Panc1 (cell line): ENCODE data around the gene RFTN1.

ENCODE experiments used
- CTCF ChIP-seq: fragments of 450-650 bp; IDR thresholded peaks from 2 replicates; pipeline ENCODE4 v1.5.1; 2017; ENCODE audit warnings: mild to moderate bottlenecking
- POLR2AphosphoS5 ChIP-seq: IDR thresholded peaks from 2 replicates; pipeline ENCODE4 v1.6.1; 2012; ENCODE audit warnings: mild to moderate bottlenecking, low read depth, low read length, moderate library complexity
- REST ChIP-seq, 2 experiments: IDR thresholded peaks; 2 replicates each; pipeline ENCODE4 v1.6.1; 2011 to 2012; ENCODE audit warnings: low read depth in 2 of 2, control low read depth in 1 of 2, low read length in 1 of 2, mild to moderate bottlenecking in 1 of 2, moderate library complexity in 1 of 2; ENCODE audit not compliant: insufficient read depth in 1 of 2
- SIN3A ChIP-seq: IDR thresholded peaks from 2 replicates; pipeline ENCODE4 v1.6.1; 2012; ENCODE audit warnings: low read depth, mild to moderate bottlenecking, low read length, moderate library complexity, borderline replicate concordance; ENCODE audit not compliant: insufficient read depth
- TCF7L2 ChIP-seq: IDR thresholded peaks from 2 replicates; pipeline ENCODE4 v1.6.1; 2011; ENCODE audit warnings: mild to moderate bottlenecking, low read depth, low read length, inconsistent platforms

- no peak for TF ChIP-seq CTCF
- no peak for TF ChIP-seq REST (IDR thresholded peaks at IDR 0.05; ENCODE audit: insufficient read depth in 1 of 2, low read depth in 2 of 2, low read length in 1 of 2)
- TF ChIP-seq TCF7L2, result no peak
- TF ChIP-seq POLR2AphosphoS5, result no peak
- no peak for TF ChIP-seq SIN3A
Observed at GRCh38 chr3:16318176-16318575, 195.3 kb downstream of the RFTN1 start.
